COR-L47 (cell line): ENCODE data around the gene TOR4A.

Experiments
- DNase-seq: peaks from one replicate; lab custom pipeline; 2025; lab: John Stamatoyannopoulos, UW

The TOR4A gene

DNA sequence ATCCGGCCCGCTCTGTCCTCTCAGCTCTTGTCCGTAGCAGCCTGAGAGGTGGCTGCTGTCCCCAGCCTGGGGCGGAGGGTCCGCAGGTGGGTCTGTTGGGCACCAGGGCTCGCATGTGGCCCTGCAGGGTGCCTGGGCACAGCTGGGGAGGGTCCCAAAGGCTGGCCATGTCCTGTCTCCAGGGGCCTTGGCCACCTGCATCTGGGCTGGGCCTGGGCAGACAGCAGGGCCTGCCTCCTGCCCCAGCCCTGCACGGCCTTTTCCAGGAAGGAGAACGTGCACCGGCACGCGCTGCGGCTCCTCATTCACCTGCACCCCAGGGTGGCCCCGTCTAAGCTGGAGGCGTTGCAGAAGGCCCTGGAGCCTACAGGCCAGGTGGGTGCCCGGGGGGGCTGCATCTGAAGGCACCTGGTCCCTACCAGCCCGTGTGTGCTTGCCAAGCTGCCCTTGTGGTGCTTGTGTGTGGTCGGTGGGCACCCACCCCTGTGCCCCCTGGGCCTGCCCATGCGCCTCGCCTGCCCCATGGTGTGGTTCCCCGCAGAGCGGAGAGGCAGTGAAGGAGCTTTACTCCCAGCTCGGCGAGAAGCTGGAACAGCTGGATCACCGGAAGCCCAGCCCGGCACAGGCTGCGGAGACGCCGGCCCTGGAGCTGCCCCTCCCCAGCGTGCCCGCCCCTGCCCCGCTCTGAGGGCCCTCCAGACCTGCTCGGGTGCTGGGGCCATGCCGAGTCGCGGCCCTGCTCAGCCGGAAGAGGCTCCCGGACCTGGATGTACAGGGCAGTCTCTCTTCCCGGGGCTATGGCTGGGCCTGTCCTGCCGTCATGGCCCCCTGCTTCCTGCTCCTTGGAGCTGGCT, 5.1 kb upstream of the TOR4A start:
- DNase-seq: no peak

DNA sequence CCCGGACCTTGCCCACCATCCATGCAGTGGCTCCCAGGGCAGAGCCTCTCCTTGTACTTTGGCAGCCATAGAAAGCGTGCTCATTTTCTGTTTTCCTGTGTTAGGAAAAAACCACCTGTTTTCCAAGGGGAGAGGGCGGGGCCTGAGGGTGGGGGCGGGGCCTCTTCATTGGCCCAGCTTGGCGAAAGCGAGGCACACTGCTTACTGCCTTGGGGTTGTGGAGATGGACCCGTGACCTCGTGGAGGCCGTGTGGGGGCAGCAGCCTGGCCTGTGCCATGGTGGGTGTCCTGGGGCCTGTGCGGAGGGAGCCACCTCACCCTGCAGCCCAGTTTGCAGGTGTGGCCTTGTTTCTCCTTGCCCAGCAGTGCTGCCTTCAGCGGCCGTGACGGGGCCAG, 4.4 kb upstream of the TOR4A start:
- DNase-seq: no peak

DNA sequence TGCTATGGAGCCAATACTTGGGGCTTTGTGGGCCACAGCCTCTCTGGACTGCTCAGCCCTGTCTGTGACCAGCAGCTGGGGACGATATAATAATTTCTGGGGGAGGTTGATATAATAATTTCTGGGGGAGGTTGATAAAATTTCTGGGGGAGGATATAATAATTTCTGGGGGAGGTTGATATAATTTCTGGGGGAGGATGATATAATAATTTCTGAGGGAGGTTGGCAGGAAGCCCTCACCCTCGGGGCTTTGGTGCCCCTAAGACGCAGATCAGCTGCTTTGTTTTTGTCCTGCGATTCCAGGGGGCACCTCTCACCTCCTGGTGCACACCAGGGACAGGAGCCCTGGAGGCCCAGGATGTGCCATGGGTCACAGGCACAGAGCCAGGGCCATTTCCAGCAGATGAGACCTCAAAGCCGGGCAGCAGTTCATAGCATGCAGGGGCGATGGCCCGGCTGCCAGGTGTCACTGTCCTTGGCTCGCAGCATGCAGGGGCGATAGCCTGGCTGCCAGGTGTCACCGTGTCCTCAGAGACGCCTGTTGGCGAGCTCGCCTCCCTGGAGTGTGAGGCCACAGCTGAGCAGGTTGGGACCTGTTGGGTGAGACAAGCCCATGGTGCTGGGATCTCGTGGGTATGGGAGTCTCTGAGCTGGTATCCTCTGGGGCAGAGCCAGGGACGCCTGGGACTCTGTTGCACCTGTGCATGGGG, 3.8 kb upstream of the TOR4A start:
- DNase-seq: no peak

DNA sequence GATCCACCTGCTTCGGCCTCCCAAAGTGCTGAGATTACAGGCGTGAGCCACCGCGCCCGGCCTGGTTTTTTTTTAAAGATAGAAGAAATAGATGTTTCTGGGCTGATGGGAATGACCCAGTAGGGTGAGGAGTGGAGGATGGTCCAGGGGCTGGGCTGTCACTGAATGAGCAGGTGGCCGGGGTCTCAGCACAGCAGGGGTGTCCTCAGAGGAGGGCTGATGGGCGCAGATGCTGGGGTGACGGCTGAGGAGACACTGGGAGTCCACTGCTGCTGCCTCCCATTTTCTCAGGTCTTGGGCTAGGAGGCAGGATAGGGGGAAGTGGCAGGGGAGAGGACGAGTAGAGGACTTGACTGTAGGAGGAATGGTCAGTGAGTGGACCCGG, 2.3 kb upstream of the TOR4A start:
- DNase-seq: no peak

DNA sequence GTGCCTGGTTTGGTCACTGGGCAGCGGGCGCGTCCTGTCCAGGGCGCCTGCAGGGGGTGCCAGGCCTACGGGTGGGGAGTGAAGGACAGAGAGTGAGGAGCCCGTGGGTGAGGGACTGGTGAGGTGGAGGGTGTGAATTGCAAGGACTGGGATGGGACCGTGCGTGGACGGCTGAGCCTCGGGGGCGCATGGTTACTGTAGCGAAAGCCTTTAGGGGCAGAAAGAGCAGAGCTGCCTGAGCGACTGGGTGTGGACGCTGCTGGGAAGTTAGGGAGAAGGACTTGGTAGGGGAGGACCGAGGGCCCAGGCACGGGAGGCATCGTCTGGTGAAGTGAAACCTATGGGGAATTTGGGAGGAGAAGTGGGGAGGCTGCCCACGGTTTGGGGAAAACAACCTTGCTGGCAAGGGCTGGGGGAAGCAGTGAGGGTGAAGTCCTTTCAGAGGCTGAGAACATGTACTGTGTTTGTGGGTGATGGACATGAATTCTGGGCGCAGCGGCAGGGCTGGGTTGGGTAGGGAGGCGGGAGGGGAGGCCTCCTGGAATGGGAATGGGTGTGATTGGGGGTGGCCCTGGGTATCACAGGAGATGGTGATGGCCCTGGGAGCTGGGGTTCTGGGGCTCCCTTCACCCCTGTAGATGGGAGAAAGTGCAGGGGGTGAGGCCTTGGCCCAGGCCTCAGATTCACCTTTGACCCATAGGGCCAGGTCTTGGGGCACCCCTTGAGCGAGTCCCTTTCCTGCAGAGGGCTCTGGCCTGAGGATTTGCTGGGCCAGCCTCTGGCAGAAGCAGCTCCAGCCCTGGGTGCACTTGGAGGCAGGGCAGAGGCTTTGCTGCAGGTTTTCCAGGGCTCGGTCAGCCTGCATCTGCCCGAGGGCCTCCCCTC, 1.7 kb upstream of the TOR4A start:
- no peak for DNase-seq

DNA sequence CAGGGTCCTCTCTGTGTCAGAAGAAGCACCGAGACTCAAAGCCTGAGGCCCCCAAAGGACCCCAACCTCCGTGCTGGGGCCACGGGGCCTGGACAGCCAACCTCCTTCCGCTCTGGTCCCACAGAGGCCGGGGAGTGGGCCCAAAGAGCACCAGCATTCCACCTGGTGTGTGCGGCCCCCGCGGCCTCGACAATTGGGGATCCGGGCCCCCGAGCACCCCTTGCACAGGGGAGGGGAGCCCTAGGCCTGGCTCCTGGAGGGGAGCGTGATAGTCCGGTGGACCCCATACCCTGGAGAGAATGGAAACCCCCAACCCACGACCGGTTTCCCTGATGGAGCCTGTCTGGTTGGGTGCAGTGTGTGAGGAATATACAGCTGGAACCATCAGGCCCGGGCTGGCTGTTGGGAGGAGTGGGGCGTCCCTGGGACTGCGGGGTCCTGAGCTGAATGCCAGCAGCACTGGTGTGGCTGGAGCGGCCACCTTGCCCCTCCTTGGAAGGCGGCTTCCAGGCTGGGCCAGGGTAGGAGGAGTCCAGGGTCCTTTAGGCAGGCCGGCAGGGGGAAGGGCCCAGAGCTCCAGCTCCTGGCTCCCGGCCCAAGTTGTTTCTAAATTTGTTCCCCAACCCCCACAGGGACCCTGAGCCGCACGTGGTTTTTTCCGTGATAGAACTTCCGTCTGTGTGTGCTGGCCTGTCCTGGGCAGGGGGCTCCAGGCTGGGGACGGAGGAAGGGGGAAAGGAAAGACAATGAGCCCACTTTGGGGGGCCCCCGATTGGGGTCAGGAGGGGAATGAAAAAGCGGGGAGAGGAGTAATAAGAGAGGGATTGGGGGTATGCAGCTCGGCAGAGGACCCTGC, 825 bp upstream of the TOR4A start:
- no peak for DNase-seq

DNA sequence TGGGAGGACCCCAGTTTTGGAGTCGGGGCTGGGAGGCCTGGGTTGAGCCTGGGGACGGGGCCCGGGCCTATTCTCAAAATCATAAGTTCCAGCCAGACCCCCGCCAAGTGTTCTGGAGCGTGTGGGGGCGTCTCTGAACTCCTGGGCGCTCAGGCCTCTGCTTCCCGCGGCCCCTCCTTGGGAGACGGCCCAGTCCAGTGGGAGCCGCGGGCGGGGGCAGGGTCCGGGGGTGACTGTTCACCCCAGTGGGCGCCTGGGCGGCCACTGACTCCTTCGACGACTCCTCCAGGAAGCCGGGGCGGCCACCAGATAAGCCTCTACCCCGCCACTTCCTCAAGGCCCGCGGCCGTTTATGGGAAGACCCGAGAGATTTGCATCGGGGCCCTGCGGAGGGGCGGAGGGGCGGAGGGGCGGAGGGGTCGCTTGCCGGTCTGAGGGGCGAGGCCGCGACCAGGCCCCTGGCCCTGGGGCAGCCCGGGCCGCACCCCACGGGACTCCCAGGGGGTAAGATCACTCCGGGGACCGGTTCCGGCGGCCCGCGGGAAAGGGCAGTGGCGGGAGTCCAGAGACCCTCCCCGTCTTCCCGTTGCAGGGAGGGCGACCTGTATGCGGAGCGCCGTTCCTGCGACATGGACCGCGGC, 655 bp downstream of the TOR4A start:
- DNase-seq: no peak

DNA sequence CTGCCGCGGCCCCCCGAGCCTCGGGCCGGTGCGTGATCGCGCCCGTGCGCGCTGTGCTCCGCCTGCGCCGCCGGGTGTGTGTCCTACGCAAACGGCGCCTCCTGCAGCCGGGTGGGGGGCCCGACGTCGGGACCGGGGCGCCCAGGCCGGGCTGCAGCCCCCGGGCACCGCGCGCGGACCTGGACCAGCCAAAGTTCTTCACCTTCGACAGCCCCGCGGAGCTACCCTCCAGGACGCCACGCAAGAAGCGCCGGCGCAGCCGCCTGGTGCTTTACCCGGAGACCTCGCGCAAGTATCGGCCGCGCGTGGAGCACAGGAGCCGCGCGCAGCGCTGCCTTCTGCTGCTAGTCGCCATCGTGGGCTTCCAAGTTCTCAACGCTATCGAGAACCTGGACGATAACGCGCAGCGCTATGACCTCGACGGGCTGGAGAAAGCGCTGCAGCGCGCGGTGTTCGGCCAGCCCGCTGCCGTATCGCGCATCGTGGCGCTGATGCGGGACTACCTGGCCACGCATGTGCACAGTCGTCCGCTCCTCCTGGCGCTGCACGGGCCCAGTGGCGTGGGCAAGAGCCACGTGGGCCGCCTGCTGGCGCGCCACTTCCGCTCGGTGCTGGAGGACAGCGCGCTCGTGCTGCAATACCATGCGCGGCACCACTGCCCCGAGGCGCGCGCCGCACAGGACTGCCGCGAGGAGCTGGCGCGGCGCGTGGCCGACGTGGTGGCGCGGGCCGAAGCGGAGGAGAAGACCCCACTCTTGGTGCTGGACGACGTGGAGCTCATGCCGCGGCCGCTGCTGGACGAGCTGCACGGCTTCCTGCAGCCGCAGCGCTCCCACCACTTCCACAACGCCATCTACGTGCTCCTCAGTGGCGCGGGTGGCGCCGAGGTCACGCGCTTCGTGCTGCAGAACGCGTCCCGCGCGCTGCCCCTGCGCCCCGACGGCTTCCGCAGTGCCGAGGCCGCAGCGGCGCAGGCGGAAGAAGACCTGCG, 1.5 kb downstream of the TOR4A start:
- no peak for DNase-seq

DNA sequence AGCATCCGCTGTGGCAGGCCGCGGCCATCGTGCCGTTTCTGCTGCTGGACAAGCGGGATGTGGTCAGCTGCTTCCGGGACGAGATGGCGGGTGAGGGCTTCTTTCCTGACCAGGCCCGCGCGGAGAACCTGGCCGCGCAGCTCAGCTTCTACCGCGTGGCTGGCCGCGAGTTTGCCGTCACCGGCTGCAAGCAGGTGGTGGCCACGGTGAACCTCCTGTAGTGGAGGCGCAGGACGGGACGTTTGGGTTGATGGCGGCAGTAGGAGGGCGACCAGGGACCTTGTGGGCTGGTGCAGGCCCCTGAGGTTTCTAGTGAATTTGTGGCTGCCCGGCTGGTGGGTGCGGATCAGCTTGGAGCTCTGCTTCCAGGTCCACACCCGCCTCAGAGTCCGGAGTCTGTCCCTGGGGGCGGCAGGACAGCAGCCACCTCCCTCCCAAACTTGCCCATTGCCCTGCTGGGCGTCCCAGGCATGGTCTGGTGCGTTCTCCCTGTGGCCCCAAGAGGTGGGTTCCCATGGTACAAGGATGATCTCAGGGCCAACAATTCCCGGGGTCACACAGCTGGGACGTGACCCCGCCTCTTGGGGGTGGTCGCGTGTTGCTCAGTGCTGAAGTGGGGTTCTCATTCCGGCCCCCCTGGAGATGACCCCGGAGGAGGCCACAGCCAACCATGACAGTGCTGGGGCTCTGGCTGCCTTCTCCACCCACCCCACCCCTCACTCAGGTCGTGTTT, 2.4 kb downstream of the TOR4A start:
- DNase-seq: no peak

DNA sequence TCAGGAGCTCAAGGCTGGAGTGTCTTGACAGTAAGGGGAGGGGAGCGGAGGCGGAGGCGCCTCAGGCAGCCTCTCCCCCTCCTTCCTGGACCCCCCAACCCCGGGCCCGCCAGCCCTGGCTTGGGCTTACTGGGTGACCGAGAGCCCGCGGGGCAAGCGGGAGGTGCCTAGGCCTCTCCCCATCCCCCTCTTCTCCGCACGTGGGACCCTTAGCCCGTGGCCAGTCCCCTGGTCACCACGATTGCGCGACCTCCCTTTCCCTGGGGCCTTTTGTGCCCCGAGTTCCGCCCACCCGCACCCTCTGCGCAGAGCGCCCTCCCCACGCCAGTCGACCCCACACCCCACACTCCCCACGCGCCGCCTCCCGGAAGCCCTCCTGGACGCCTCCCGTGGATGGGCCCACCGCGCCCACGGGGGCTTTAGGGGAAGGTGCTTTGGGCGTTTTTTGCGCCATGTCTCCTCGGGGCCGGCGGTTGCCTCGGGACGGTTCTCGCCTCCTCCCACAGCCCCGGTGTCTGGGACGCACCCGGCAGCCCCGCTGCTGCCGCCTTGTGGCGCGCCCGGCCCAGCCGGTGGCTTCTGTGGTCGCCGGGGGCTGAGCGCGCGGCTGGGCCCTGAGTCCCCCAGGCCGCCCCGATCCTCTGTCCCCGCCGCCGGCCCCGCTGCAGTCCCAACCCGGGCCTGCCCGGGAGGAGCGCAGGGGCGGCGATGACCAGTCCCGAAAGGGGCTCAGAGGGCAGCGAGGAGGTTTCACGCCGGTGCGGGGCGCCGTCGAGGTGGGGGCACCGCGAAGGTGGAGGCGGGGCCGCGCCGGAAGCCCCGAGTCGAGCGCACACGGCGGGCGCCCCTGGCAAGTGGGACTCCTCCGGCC, 3.2 kb downstream of the TOR4A start:
- no peak for DNase-seq

DNA sequence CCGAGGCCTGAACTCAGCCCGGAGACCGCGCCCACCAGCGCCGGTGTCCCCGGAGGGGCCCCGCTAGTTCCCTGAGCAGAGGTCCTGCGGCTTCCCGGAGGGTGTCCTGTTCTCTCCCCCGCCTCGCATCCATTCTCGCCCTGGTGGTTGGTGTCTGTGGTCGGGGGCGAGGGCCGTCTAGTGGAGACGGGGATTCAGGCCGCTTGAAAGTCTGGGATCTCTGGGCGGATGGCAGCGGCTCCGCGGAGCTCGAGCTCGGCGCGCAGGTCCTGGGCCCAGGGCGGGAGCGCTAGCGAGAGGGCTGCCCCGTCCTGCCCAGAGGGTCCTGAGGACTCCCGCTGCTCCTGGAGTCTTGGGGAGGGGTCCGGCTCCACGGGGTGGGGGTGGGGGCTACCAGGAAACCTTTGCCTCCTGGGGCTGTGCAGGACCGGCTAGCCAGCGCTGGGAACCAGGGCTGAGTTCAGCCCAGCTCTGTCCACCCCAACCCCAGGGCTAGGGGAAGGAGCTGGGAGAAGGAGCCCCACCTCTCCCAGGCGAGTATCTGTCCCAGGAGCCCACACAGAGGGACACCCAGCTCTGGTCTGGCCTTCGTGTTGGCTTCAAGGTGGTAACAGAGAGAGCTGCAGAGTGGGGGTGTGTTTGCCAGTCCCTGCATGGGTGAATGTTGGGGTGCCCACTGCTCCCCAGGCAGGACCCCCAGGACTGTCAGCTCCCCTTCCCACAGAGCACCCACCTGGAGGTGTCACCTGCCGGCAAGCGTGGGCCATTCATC, 4.0 kb downstream of the TOR4A start:
- no peak for DNase-seq

DNA sequence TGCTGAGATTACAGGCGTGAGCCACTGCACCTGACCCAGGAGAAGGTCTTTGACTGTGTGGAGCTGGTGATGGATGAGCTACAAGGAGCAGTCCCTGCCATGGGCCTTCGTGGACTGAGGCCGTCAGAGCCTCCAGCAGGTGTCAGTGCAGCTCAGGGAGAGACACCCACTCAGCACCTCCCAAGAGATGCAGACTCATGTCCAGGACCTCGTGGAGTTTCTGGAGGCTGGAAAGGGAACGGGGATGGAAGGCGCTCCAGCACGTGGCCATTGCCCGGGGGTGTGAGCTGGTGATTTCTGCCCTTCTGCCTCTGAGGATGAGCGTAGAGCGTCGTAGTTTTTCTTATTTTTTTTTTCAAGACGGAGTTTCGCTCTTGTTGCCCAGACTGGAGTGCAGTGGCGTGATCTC, 9.5 kb downstream of the TOR4A start:
- peak; percentile 74 for DNase-seq

DNA sequence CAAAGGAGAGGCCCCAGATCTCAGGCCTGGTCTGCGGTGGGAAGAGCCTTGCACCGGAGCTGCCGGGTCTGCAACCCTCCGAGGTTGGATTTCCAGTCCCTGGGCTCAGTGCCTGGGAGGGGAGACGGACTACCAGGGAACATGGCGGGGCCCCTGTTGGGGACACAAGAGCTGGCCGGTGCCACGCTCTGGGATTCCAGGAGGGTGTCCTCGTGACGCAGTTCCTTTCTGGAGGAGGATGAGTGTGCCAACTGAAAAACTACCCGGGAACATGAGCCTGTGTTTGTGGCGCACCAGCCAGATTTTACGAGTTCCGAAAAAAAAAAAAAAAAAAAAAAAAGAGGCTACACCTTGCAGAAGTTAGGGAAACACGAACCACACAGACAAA, 15.6 kb downstream of the TOR4A start:
- DNase-seq: no peak

DNA sequence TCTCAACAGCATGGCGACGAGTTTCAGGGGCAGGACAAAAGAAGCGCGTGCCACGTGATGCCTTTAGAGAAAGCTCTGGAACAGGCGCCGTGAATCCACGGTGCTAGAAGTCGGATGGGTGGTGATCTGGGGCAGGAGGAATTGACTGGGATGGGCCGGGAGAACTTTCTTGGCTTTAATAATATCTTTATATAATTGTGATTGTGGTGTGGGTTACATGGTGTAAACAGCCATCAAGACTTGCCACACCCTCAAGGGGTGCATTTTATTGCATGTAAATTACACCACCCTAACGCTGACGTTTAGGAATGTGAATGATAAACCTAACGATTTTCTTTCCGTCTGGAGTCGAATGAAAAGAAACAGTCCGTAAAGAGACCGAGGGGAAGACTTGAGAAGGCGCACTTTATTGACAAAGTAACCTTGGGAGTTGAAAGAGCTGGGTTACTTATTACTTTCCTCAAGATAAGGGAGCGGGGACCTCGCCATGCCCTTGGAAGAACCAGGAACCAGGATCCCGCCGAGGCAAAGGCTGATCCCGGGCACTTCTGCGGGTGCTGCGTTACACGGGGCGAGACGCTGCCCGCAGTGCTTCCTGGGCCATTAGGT, 16.1 kb downstream of the TOR4A start:
- DNase-seq: no peak

DNA sequence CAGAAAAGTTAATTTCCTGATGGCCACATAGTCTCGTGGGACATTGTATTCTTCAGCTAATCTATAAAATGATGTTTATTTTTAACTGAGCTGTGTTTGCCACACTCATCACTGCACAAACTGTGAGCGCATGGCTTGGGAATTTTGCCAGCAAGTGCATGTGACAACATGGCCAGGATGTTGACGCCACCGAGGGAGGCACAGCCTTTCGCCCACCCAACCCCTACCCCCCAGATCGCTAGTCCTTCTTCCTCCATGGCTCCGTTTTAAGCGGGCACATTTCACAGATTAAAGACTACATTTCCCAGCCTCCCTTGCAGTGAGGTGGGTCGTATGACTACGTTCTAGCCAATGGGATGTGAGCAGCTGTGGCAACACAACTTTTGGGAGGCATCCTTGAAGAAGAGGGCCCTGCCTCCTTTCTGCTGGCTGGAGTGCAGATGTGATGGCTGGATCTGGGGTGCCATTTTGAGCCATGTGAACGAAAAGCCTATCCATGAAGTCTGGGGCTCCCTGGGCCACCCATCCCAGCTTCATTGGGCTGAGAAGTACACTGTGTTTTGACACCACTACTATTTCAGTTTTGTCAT, 16.7 kb downstream of the TOR4A start:
- DNase-seq: peak; percentile 51

DNA sequence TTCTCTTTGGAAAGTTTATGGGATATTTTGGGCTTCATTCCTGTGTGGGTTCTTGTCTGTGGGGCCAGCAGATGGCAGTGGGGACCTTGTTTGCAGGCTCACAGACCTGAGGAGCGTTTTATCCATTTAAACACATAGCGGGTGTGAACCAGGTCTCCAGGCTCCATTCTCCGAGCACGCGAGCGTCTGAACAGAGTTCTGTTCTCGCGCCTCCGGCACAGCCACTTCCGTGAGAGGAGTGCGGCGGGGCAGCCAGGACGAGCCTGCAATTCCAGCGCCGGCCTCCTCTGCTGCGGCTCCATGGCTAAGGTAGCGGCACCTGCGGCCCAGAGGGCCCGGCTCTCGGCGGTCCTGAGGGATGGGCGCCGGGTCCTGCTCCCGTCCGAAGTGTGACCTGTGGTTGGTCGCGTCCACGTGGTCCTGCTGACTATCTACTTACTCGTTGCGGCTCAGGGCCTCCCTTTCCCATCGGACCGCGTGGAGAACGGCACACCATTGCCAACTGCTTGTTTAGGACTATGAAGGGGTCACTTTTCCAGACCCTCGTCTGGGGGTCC, 17.2 kb downstream of the TOR4A start:
- no peak for DNase-seq
